ENCODE data around the gene P2RX6. TPM values are rescaled to one million over a fixed set of nuclear protein-coding genes. Genes with fewer than 3 reads are reported as not detected.

P2RX6 gene
- total RNA-seq = 10 to 100 TPM; 17.6 to 68.9 (median 33.3) TPM

GRCh38 chr22:21014726-21015465 is at the start of gene P2RX6:
P2RX6 (plus strand) TSS chr22:21015165; CDS start chr22:21015175, 10 bp downstream.
- ATAC-seq (peak; percentile 81 to 83), DNase-seq (peak; percentile 47 to 82)
- peak within 1 kb of the TSS; percentile 90 to 96 (median 94) for H3K27ac ChIP-seq
- no peaks in the 10 kb centered on the region for H3K27me3 ChIP-seq
- peak within 1 kb of the TSS; percentile 56 to 81 (median 73) for H3K4me3 ChIP-seq
- in situ Hi-C loops (cut with MboI; ENCODE audit: low sequenced_read_pairs in 4 of 4) = no loop called here
- H3K9me3 ChIP-seq = no peaks in the 10 kb centered on the region
- TF ChIP-seq, protein P1, sequence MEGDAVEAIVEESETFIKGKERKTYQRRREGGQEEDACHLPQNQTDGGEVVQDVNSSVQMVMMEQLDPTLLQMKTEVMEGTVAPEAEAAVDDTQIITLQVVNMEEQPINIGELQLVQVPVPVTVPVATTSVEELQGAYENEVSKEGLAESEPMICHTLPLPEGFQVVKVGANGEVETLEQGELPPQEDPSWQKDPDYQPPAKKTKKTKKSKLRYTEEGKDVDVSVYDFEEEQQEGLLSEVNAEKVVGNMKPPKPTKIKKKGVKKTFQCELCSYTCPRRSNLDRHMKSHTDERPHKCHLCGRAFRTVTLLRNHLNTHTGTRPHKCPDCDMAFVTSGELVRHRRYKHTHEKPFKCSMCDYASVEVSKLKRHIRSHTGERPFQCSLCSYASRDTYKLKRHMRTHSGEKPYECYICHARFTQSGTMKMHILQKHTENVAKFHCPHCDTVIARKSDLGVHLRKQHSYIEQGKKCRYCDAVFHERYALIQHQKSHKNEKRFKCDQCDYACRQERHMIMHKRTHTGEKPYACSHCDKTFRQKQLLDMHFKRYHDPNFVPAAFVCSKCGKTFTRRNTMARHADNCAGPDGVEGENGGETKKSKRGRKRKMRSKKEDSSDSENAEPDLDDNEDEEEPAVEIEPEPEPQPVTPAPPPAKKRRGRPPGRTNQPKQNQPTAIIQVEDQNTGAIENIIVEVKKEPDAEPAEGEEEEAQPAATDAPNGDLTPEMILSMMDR (IDR thresholded peaks at IDR 0.05 in 4 of 5, conservative IDR thresholded peaks at IDR 0.05 in 1 of 5) = no peak
- peak; percentile 52 to 70 for TF ChIP-seq POLR2A (IDR thresholded peaks at IDR 0.05)
- intact Hi-C loops (cut with DNase I; ENCODE audit: low total_unique reads) = loop anchor here (1.0 to 5.0 kb wide), 3 partner anchors 30 to 627 kb away; partner anchors contain the start of genes LRRC74B, LZTR1 and SDF2L1
- peaks cover 12 to 26% of the 10 kb centered on the region in 2 donors for H3K4me1 ChIP-seq
- no peaks in the 10 kb centered on the region for H3K36me3 ChIP-seq

GRCh38 chr22:20965888-20966855 is 48.8 kb upstream of the P2RX6 start:
- no peak overlapping the region for H3K4me3 ChIP-seq
- ATAC-seq = no peak
- intact Hi-C loops (cut with DNase I; ENCODE audit: low total_unique reads) = no loop called here
- TF ChIP-seq, protein P1 (IDR thresholded peaks at IDR 0.05 in 4 of 5, conservative IDR thresholded peaks at IDR 0.05 in 1 of 5) = no peak
- no peak for TF ChIP-seq POLR2A (IDR thresholded peaks at IDR 0.05)
- in situ Hi-C loops (cut with MboI; ENCODE audit: low sequenced_read_pairs in 4 of 4) = no loop called here
- no peaks in the 10 kb centered on the region for H3K36me3 ChIP-seq
- H3K27me3 ChIP-seq = peaks cover 0 to 16% (median 7%) of the 10 kb centered on the region in 3 donors
- H3K4me1 ChIP-seq = peaks cover 0 to 4% of the 10 kb centered on the region in 2 donors
- DNase-seq = no peak
- no peak overlapping the region for H3K27ac ChIP-seq
- no peaks in the 10 kb centered on the region for H3K9me3 ChIP-seq

DNA sequence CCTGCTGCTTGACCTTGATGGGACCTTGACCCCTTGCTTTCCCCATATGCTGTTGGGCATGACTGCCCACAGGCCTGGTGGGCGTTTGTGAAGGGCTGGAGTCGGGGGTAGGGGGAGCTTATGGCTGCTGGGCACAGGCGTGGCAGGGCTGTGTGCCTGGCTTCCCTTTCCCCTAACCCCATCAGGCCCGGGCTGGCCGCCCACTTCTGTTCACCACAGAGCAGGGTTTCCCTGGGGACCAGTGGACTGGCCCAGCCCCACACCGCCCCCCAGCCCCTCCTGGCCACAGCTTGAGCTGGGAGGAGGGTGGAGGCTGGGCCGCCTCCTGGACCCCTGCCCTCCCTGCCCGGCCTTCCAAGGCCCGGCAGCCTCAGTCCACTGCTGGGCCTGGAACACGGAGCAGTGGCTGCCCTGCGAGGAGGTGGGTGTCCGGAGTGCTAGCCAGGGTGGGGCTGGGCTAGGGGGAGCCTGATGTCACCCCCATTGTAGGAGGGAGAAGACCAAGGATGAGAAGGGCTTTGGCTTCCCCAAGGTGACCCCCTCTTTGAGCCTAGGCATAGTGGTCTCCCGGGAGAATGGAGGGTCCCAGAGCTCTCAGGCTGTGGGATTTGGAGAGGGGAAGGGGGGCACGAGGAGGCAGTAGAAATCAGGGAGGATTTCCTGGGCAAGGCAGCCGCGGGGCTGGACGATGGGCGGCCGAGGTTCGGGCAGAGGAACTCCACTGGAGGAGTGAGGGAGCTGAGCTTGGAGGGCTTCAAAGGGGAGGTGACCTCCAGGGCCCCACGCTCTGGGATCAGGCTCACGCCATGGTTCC is 47.9 kb upstream of the P2RX6 start, which contains the start of gene AIFM3:
Gene AIFM3 (plus strand): TSS at position 373 of the 814 bp plus-strand sequence. CDS start 690 bp downstream, outside the sequence.
- Histone ChIP-seq H3K27ac (no peak within 1 kb of the TSS), H3K4me3 (no peak within 1 kb of the TSS), H3K27me3 (peaks cover 0 to 16% (median 7%) of the 10 kb centered on the region in 3 donors), H3K9me3 (no peaks in the 10 kb centered on the region), H3K4me1 (peaks cover 0 to 4% of the 10 kb centered on the region in 2 donors), H3K36me3 (no peaks in the 10 kb centered on the region)
- TF ChIP-seq POLR2A (IDR thresholded peaks at IDR 0.05) = no peak
- TF ChIP-seq, protein P1 (IDR thresholded peaks at IDR 0.05 in 4 of 5, conservative IDR thresholded peaks at IDR 0.05 in 1 of 5) = no peak
- in situ Hi-C loops (cut with MboI; ENCODE audit: low sequenced_read_pairs in 4 of 4) = no loop called here
- DNase-seq (no peak), ATAC-seq (no peak)
- intact Hi-C loops (cut with DNase I; ENCODE audit: low total_unique reads) = no loop called here

DNA sequence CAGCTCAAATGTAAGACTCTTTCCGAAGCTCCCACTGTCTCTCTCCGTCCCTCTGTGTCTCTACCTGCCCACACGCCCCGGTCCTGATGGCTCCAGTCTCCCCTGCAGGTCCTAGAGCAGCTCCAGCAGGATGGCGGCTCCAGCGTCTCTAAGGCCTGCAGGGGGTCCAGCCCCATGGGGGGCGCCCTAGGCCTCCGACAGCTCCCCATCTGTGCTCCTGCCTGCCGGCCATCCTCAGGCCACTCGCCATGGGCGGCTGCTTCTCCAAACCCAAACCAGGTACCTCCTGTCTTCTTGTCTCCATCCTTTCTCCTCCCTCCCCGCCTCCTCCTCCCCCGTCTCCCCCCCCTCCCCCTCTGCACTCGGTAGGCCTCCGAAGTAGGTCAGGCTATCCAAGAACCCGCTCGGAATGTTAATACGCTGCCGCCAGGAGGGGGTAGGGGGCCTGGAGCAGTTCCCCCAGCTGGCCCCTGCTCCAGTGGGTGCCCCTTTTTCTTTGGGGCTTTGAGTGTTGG is 47.2 kb upstream of the P2RX6 start:
- ATAC-seq (no peak), DNase-seq (no peak)
- in situ Hi-C loops (cut with MboI; ENCODE audit: low sequenced_read_pairs in 4 of 4) (no loop called here), intact Hi-C loops (cut with DNase I; ENCODE audit: low total_unique reads) (no loop called here)
- Histone ChIP-seq H3K27ac (no peak overlapping the region), H3K4me1 (peaks cover 0 to 4% of the 10 kb centered on the region in 2 donors), H3K36me3 (no peaks in the 10 kb centered on the region), H3K4me3 (no peak overlapping the region), H3K27me3 (peaks cover 0 to 16% (median 7%) of the 10 kb centered on the region in 3 donors), H3K9me3 (no peaks in the 10 kb centered on the region)
- no peak for TF ChIP-seq POLR2A (IDR thresholded peaks at IDR 0.05)
- TF ChIP-seq, protein P1 (IDR thresholded peaks at IDR 0.05 in 4 of 5, conservative IDR thresholded peaks at IDR 0.05 in 1 of 5) = no peak

Data from gastrocnemius medialis (tissue), 4 donors.